Psoas muscle (tissue), 8 donors: ENCODE data around the gene WNT2B. TPM values are rescaled to one million over a fixed set of nuclear protein-coding genes. Genes with fewer than 3 reads are reported as not detected.

Experiments
- ATAC-seq, 4 donors: fragments of 200-7000 bp; cut with Tn5 transposase; one replicate each; pipeline ENCODE4 v1.9.1; 2020; ENCODE audit warnings: moderate library complexity in 3 of 4, mild to moderate bottlenecking in 2 of 4
- DNase-seq, 2 donors: peaks; one replicate each; pipeline ENCODE4 v3.0.0-alpha.2; 2020
- H3K27ac ChIP-seq: fragments of 200-600 bp; one replicate; pipeline ENCODE4 v1.8.0; 2022
- H3K27me3 ChIP-seq, 3 donors: fragments of 200-600 bp in 1 of 3; one replicate each; pipeline versions ENCODE4 v1.6.1 to v1.8.0; 2013 to 2022; ENCODE audit warnings: low read length in 2 of 3, mild to moderate bottlenecking in 2 of 3, moderate library complexity in 1 of 3; ENCODE audit not compliant: insufficient read depth in 3 of 3
- H3K36me3 ChIP-seq, 2 donors: fragments of 200-600 bp in 1 of 2; one replicate each; pipeline versions ENCODE4 v1.6.1 to v1.8.0; 2013 to 2022; ENCODE audit warnings: low read depth in 1 of 2, mild to moderate bottlenecking in 1 of 2, moderate library complexity in 1 of 2; ENCODE audit not compliant: insufficient read depth in 1 of 2
- H3K4me1 ChIP-seq: fragments of 200-600 bp; one replicate; pipeline ENCODE4 v1.8.0; 2022
- H3K4me3 ChIP-seq: fragments of 200-600 bp; one replicate; pipeline ENCODE4 v1.8.0; 2022; ENCODE audit warnings: mild to moderate bottlenecking
- H3K9me3 ChIP-seq: fragments of 200-600 bp; one replicate; pipeline ENCODE4 v1.8.0; 2022
- CTCF ChIP-seq: fragments of 200-600 bp; IDR thresholded peaks from one replicate; pipeline ENCODE4 v1.8.0; 2022; ENCODE audit warnings: antibody characterized with exemption
- WGBS, 3 donors: extraction: QIAGEN DNeasy Blood & Tissue Kit; methylation state at CpG; one replicate each; pipeline versions ENCODE4 v1.1.6 to v1.1.7; 2013; 5-methylcytosine and 5-hydroxymethylcytosine counted together
- intact Hi-C, 2 donors: fragments of 100-400 bp; cut with DNase I; formaldehyde crosslinking; loops; one replicate each; pipeline versions ENCODE4 v1.11.0 to v1.14.2; 2022
- polyA plus RNA-seq, 3 donors: library from polyadenylated mRNA; stranded (reverse); fragments of 200-250 nt; gene quantifications; one replicate each; pipeline ENCODE4 v1.2.3, GENCODE V29; 2013
- total RNA-seq, 4 donors: library from RNA; stranded (reverse); fragmentation: NEBNext Ultra II Directional in 2 of 4; extraction: Animal tissue kit (Norgen Biotek cat#: 25700) in 2 of 4; gene quantifications; one replicate each; pipeline versions ENCODE4 v1.2.1 to v1.2.4, GENCODE V29; 2021 to 2023
- donor health status: healthy with polysubstance abuse.
- donor health status: DM: no; HTN: no; CAD: no; lungs with moderate emphysema.
- donor health status: Bipolar disorder and iron deficiency.
- donor health status: healthy.
- donor health status: DM: yes; HTN: yes; CAD: no.
- donor health status: DM: no; HTN: no; CAD: no.
- donor health status: DM: no; HTN: no; CAD: no.
- donor health status: DM: yes; HTN: yes; CAD: no.

Gene WNT2B
- total and polyA plus RNA-seq, 7 donors: 0.18 to 0.86 (median 0.40) TPM

- DNase-seq: no peak
- Histone ChIP-seq H3K36me3 (peaks cover 0 to 5% of the 10 kb centered on the region in 2 donors), H3K27ac (no peak overlapping the region), H3K9me3 (no peaks in the 10 kb centered on the region), H3K4me1 (peaks cover 5% of the 10 kb centered on the region), H3K4me3 (no peak overlapping the region), H3K27me3 (peaks cover 0 to 29% (median 4%) of the 10 kb centered on the region in 3 donors)
- TF ChIP-seq CTCF: no peak
- WGBS, 3 donors: 46 to 51% (median 49%) methylated on average over 9 of the region's 9 CpGs
- ATAC-seq: no peak
- intact Hi-C loops: no loop called here
These were observed 4.5 kb downstream of the WNT2B start for GRCh38 chr1:112513112-112513870.

GRCh38 chr1:112514901-112515300 is 6.1 kb downstream of the WNT2B start:
- H3K4me1 ChIP-seq: no peaks in the 10 kb centered on the region
- H3K27me3 ChIP-seq: peaks cover 0 to 13% (median 0%) of the 10 kb centered on the region in 3 donors
- H3K9me3 ChIP-seq: no peaks in the 10 kb centered on the region
- no peak for ATAC-seq
- no peak for TF ChIP-seq CTCF
- 94 to 95% (median 95%) methylated on average over 12 of the region's 12 CpGs for whole genome bisulfite sequencing, 3 donors
- H3K4me3 ChIP-seq: no peak overlapping the region
- H3K27ac ChIP-seq: no peak overlapping the region
- intact Hi-C loops: no loop called here
- DNase-seq: no peak
- peaks cover 0 to 5% of the 10 kb centered on the region in 2 donors for H3K36me3 ChIP-seq

GRCh38 chr1:112515311-112516009 is 6.7 kb downstream of the WNT2B start:
- Histone ChIP-seq H3K27me3 (peaks cover 0 to 8% (median 0%) of the 10 kb centered on the region in 3 donors), H3K4me3 (no peak overlapping the region), H3K9me3 (no peaks in the 10 kb centered on the region), H3K36me3 (peaks cover 0 to 5% of the 10 kb centered on the region in 2 donors), H3K27ac (no peak overlapping the region), H3K4me1 (no peaks in the 10 kb centered on the region)
- no peak for TF ChIP-seq CTCF
- 83 to 88% (median 83%) methylated on average over 2 of the region's 2 CpGs for WGBS, 3 donors
- intact Hi-C loops: no loop called here
- ATAC-seq (no peak), DNase-seq (no peak)

- Histone ChIP-seq H3K4me3 (no peak overlapping the region), H3K36me3 (peaks cover 0 to 5% of the 10 kb centered on the region in 2 donors), H3K9me3 (no peaks in the 10 kb centered on the region), H3K27ac (no peak overlapping the region), H3K4me1 (no peaks in the 10 kb centered on the region), H3K27me3 (peaks cover 0 to under 1% (median 0%) of the 10 kb centered on the region in 3 donors)
- DNase-seq (no peak), ATAC-seq (peak in 1 of 4 donors; percentile 26)
- intact Hi-C loops: no loop called here
- TF ChIP-seq CTCF: no peak
- WGBS, 3 donors: 89 to 92% (median 90%) methylated on average over 14 of the region's 14 CpGs
These were observed 7.4 kb downstream of the WNT2B start for GRCh38 chr1:112516141-112516540.
